IMR-90 (cell line): Measurements from ENCODE around the gene ACTRT2. TPM values are rescaled to one million over a fixed set of nuclear protein-coding genes. Genes with fewer than 3 reads are reported as not detected.

ENCODE experiments used
- ATAC-seq: fragments of 200-7000 bp; cut with Tn5 transposase; 2 replicates; pipeline ENCODE4 v1.9.1; 2020; ENCODE audit warnings: low read depth, mild to moderate bottlenecking, moderate library complexity
- BruUV-seq: library from RNA; stranded (reverse); fragments of 400-500 nt; replicated peaks from 2 replicates; lab custom pipeline; 2021; lab: Mats Ljungman, UMichigan
- CTCF ChIA-PET: fragments of 300-600 bp; formaldehyde crosslinking; extraction: SDS; loops from one replicate; lab custom pipeline; 2021; ENCODE audit warnings: antibody characterized with exemption; lab: Yijun Ruan, JAX
- POLR2A ChIA-PET: fragments of 300-600 bp; sonication (Branson Sonifier 250); formaldehyde crosslinking; loops from one replicate; lab custom pipeline; 2022; ENCODE audit warnings: antibody characterized with exemption; ENCODE audit not compliant: unreplicated experiment; lab: Charles Lee
- DNase-seq: peaks from one replicate; pipeline ENCODE4 v3.0.0; 2013
- H2AFZ ChIP-seq: replicated peaks from 2 replicates; pipeline ENCODE3; 2013; ENCODE audit warnings: low read length, mild to moderate bottlenecking; ENCODE audit not compliant: poor library complexity
- H2AK5ac ChIP-seq: 2 replicates; pipeline ENCODE4 v1.6.1; 2013; ENCODE audit warnings: low read depth, low read length, inconsistent platforms
- H2AK9ac ChIP-seq: replicated peaks from 2 replicates; pipeline ENCODE3; 2013; ENCODE audit warnings: mild to moderate bottlenecking, low read depth, low read length, moderate library complexity; ENCODE audit not compliant: poor library complexity
- H2BK120ac ChIP-seq: 2 replicates; pipeline ENCODE4 v1.6.1; 2013; ENCODE audit warnings: low read depth, low read length, inconsistent platforms
- H2BK15ac ChIP-seq: 3 replicates; pipeline ENCODE4 v1.6.1; 2013; ENCODE audit warnings: low read depth, low read length, inconsistent platforms
- H2BK20ac ChIP-seq: 2 replicates; pipeline ENCODE4 v1.6.1; 2013; ENCODE audit warnings: low read depth, mild to moderate bottlenecking, inconsistent platforms, low read length, moderate library complexity
- H2BK5ac ChIP-seq: 2 replicates; pipeline ENCODE4 v1.6.1; 2013; ENCODE audit warnings: mild to moderate bottlenecking, low read depth, low read length, inconsistent platforms; ENCODE audit not compliant: poor library complexity, severe bottlenecking
- H3K14ac ChIP-seq: replicated peaks from 2 replicates; pipeline ENCODE4 v1.6.1; 2013; ENCODE audit warnings: low read depth, low read length, inconsistent platforms
- H3K18ac ChIP-seq: 2 replicates; pipeline ENCODE4 v1.6.1; 2013; ENCODE audit warnings: low read depth, low read length, control low read depth
- H3K23ac ChIP-seq: 2 replicates; pipeline ENCODE4 v1.6.1; 2013; ENCODE audit warnings: low read depth, low read length, inconsistent platforms
- H3K27ac ChIP-seq: 2 replicates; pipeline ENCODE4 v1.5.1; 2013; ENCODE audit warnings: mild to moderate bottlenecking, control low read depth, low read length; ENCODE audit not compliant: insufficient read depth
- H3K27me3 ChIP-seq: 2 replicates; pipeline ENCODE4 v1.6.1; 2013; ENCODE audit warnings: low read length; ENCODE audit not compliant: control insufficient read depth, insufficient read depth
- H3K36me3 ChIP-seq: 2 replicates; pipeline ENCODE4 v1.6.1; 2013; ENCODE audit warnings: low read length, mixed read lengths; ENCODE audit not compliant: control insufficient read depth, insufficient read depth
- H3K4ac ChIP-seq: 2 replicates; pipeline ENCODE4 v1.6.1; 2013; ENCODE audit warnings: low read depth, low read length, inconsistent platforms
- H3K4me1 ChIP-seq: 2 replicates; pipeline ENCODE4 v1.6.1; 2013; ENCODE audit warnings: low read length, mixed read lengths; ENCODE audit not compliant: control insufficient read depth, insufficient read depth
- H3K4me2 ChIP-seq: 2 replicates; pipeline ENCODE4 v1.6.1; 2013; ENCODE audit warnings: low read depth, mild to moderate bottlenecking, control low read depth, low read length, moderate library complexity
- H3K4me3 ChIP-seq: 2 replicates; pipeline ENCODE4 v1.5.1; 2013; ENCODE audit warnings: low read depth, mild to moderate bottlenecking, control low read depth, low read length, moderate library complexity; ENCODE audit not compliant: insufficient read depth
- H3K56ac ChIP-seq: 2 replicates; pipeline ENCODE4 v1.6.1; 2013; ENCODE audit warnings: low read length, inconsistent platforms; ENCODE audit not compliant: insufficient read depth; ENCODE audit errors: extremely low read depth
- H3K79me1 ChIP-seq, 2 experiments: 2 replicates each; pipeline ENCODE4 v1.6.1; 2013; ENCODE audit warnings: low read length in 2 of 2, inconsistent platforms in 1 of 2, low read depth in 1 of 2
- H3K9ac ChIP-seq: 2 replicates; pipeline ENCODE4 v1.6.1; 2013; ENCODE audit warnings: low read depth, low read length, control low read depth
- H3K9me1 ChIP-seq: 2 replicates; pipeline ENCODE4 v1.6.1; 2013; ENCODE audit warnings: low read length, inconsistent platforms; ENCODE audit not compliant: insufficient read depth
- H3K9me3 ChIP-seq: 2 replicates; pipeline ENCODE4 v1.6.1; 2013; ENCODE audit warnings: low read length; ENCODE audit not compliant: control insufficient read depth, insufficient read depth
- H4K20me1 ChIP-seq: 2 replicates; pipeline ENCODE4 v1.6.1; 2013; ENCODE audit warnings: low read length, inconsistent platforms; ENCODE audit not compliant: insufficient read depth
- H4K5ac ChIP-seq: 2 replicates; pipeline ENCODE4 v1.6.1; 2013; ENCODE audit warnings: mild to moderate bottlenecking, low read depth, low read length, control low read depth
- H4K8ac ChIP-seq, 2 experiments: 2 replicates each; pipeline ENCODE4 v1.6.1; 2013; ENCODE audit warnings: low read depth in 2 of 2, low read length in 2 of 2, control low read depth in 1 of 2, inconsistent platforms in 1 of 2
- H4K91ac ChIP-seq: 2 replicates; pipeline ENCODE4 v1.6.1; 2013; ENCODE audit warnings: low read depth, low read length, inconsistent platforms; ENCODE audit not compliant: insufficient read depth
- BHLHE40 ChIP-seq: fragments of 150-350 bp; IDR thresholded peaks from 2 replicates; pipeline ENCODE4 v1.6.1; 2016; ENCODE audit warnings: mild to moderate bottlenecking, low read depth, low read length
- CEBPB ChIP-seq: IDR thresholded peaks from 2 replicates; pipeline ENCODE4 v1.6.1; 2012; ENCODE audit warnings: low read depth, low read length, improper control_type of control experiment
- CHD1 ChIP-seq: IDR thresholded peaks from 2 replicates; pipeline ENCODE4 v1.6.1; 2012; ENCODE audit warnings: low read depth, low read length, improper control_type of control experiment
- CTCF ChIP-seq: conservative IDR thresholded peaks from 2 replicates; pipeline ENCODE4 v1.5.1; 2012; ENCODE audit warnings: mild to moderate bottlenecking, low read depth, low read length, improper control_type of control experiment
- ELK1 ChIP-seq: fragments of 150-350 bp; IDR thresholded peaks from 2 replicates; pipeline ENCODE4 v1.6.1; 2016; ENCODE audit warnings: low read depth, mild to moderate bottlenecking, low read length, moderate library complexity, borderline replicate concordance
- MXI1 ChIP-seq: IDR thresholded peaks from 2 replicates; pipeline ENCODE4 v1.6.1; 2012; ENCODE audit warnings: low read depth, mild to moderate bottlenecking, low read length, moderate library complexity, borderline replicate concordance
- NFE2L2 ChIP-seq: fragments of 150-350 bp; IDR thresholded peaks from 2 replicates; pipeline ENCODE4 v1.6.1; 2016; ENCODE audit warnings: low read depth, mild to moderate bottlenecking, low read length
- POLR2A ChIP-seq: IDR thresholded peaks from 2 replicates; pipeline ENCODE4 v1.6.1; 2012; ENCODE audit warnings: mild to moderate bottlenecking, low read depth, low read length
- RCOR1 ChIP-seq: IDR thresholded peaks from 2 replicates; pipeline ENCODE4 v1.6.1; 2012; ENCODE audit warnings: mild to moderate bottlenecking, low read length, improper control_type of control experiment; ENCODE audit not compliant: insufficient replicate concordance
- RFX5 ChIP-seq: IDR thresholded peaks from 2 replicates; pipeline ENCODE4 v1.8.0; 2012; ENCODE audit warnings: low read depth, mild to moderate bottlenecking, low read length, moderate library complexity
- USF2 ChIP-seq: fragments of 150-350 bp; IDR thresholded peaks from 2 replicates; pipeline ENCODE4 v1.6.1; 2017; ENCODE audit warnings: mild to moderate bottlenecking, antibody characterized with exemption, low read length, low read depth
- WGBS, 2 experiments: methylation state at CpG; one replicate each; pipeline versions ENCODE4 v1.1.5 to v1.1.7; 2013; ENCODE audit warnings: missing lambda C conversion rate in 2 of 2; ENCODE audit not compliant: insufficient read length in 1 of 2; ENCODE audit errors: extremely low coverage in 2 of 2; 5-methylcytosine and 5-hydroxymethylcytosine counted together
- dilution Hi-C: fragments of 300-500 bp; cut with HindIII; formaldehyde crosslinking; loops from one replicate; pipeline ENCODE4 v1.14.3; 2018; ENCODE audit warnings: low sequenced_read_pairs; ENCODE audit not compliant: unreplicated experiment
- in situ Hi-C: fragments of 300-500 bp; cut with MboI; formaldehyde crosslinking; loops from 3 replicates; pipeline ENCODE4 v1.14.3; 2019; ENCODE audit warnings: low sequenced_read_pairs, inconsistent platforms, mixed read lengths
- intact Hi-C: fragments of 100-400 bp; cut with micrococcal nuclease; formaldehyde crosslinking; loops from 2 replicates; pipeline ENCODE4 v1.10.0; 2022
- polyA plus RNA-seq, 3 experiments: library from polyadenylated mRNA; depleted of rRNA; stranded (reverse); fragments of >200 nt; gene quantifications; 2 replicates each; pipeline ENCODE4 v1.2.3, GENCODE V29; 2012; ENCODE audit warnings: low replicate concordance in 1 of 3
- total RNA-seq: library from RNA; depleted of rRNA; stranded (reverse); fragments of >200 nt; gene quantifications from 2 replicates; pipeline ENCODE4 v1.2.3, GENCODE V29; 2012

ACTRT2 gene
- total and polyA plus RNA-seq, 2 of the 4 experiments (the other 2 are of a cell fraction) = not detected

DNA sequence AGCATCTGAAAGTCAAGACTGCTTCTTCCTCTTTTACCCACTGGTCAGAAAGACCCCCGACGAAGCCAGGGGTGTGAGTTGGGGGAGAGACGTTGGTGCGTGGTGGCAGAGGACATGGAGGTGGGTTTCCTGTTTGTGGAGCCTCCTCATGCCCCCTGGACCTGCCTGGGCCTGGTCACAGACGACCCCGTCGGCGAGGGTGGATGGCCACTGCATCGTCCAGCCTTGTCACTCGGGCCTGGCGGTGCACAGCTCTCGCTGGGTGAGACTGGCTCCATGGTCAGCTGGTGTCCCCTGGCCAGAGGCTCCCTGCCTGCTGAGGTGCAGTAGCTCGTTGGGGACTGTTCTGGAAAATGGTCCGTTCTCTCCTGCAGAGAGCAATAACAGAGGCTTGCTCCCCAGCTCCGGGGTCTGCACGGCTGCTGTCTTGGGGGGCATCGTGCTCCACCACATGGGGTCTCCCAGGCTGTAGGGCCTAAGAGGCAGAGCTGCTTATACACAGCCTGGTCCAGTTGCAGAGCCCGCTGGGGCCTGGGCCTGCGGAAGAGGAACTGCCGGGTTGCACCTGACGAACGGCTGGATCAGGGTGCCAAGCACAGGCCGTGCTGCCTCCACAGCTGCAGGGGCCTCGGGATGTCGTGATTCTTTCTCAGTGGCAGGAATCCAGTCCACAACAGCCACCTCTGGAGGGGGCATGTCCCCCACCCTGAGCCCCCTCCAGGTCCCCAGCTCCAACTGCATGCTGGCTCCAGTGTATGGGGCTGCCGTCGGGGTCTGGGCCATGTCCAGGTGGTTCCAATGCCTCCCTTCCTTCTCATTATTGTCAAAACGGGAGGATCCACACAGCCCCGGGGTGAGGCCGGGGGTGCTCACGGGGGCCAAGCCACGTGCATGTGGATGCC is 18.0 kb upstream of the ACTRT2 start:
- WGBS, 2 experiments = 61% methylated on average over 10 of the region's 32 CpGs; no CpG with 5 or more reads in 1 of the 2 experiments
- TF ChIP-seq CHD1 (no peak), POLR2A (no peak), RFX5 (no peak), NFE2L2 (no peak), BHLHE40 (no peak), CTCF (no peak), MXI1 (no peak), RCOR1 (no peak), ELK1 (no peak), USF2 (no peak), CEBPB (no peak)
- H4K5ac ChIP-seq = no peak overlapping the region
- in situ Hi-C loops (no loop called here), dilution Hi-C loops (no loop called here), intact Hi-C loops (no loop called here)
- no peak overlapping the region for H2BK120ac ChIP-seq
- H3K14ac ChIP-seq = no peak overlapping the region
- no peak overlapping the region for H2BK15ac ChIP-seq
- no peak overlapping the region for H3K23ac ChIP-seq
- H3K79me1 ChIP-seq = no peaks in the 10 kb centered on the region
- H2BK5ac ChIP-seq = no peak overlapping the region
- H2AK5ac ChIP-seq = no peak overlapping the region
- no peaks in the 10 kb centered on the region for H3K27me3 ChIP-seq
- no peak overlapping the region for H3K4ac ChIP-seq
- ChIA-PET POLR2A (no interaction called here), CTCF (no interaction called here)
- no peak overlapping the region for H2AK9ac ChIP-seq
- H3K36me3 ChIP-seq = no peaks in the 10 kb centered on the region
- DNase-seq (no peak), ATAC-seq (no peak)
- H2AFZ ChIP-seq = no peak overlapping the region
- H3K9me3 ChIP-seq = peaks cover 61% of the 10 kb centered on the region
- BruUV-seq = no TSS peak
- H4K20me1 ChIP-seq = no peaks in the 10 kb centered on the region
- H4K8ac ChIP-seq = no peak overlapping the region
- no peak overlapping the region for H4K91ac ChIP-seq
- H3K9ac ChIP-seq = no peak overlapping the region
- no peak overlapping the region for H3K27ac ChIP-seq
- no peak overlapping the region for H3K56ac ChIP-seq
- no peak overlapping the region for H3K18ac ChIP-seq
- H3K9me1 ChIP-seq = no peaks in the 10 kb centered on the region
- no peak overlapping the region for H3K4me2 ChIP-seq
- H2BK20ac ChIP-seq = no peak overlapping the region
- H3K4me1 ChIP-seq = no peaks in the 10 kb centered on the region
- no peak overlapping the region for H3K4me3 ChIP-seq
